Muscle of leg (tissue), 16 donors: Measurements from ENCODE around the gene SLC22A13. TPM values are rescaled to one million over a fixed set of nuclear protein-coding genes. Genes with fewer than 3 reads are reported as not detected.
A peak's percentile ranks its signal among the peaks of the same experiment; 100 is the strongest.

Experiments
- DNase-seq: peaks from one replicate; pipeline ENCODE4 v3.0.0; 2013
- H3K27ac ChIP-seq: one replicate; pipeline ENCODE4 v1.5.1; 2013; ENCODE audit warnings: mild to moderate bottlenecking, low read length, control low read depth
- H3K27me3 ChIP-seq: one replicate; pipeline ENCODE4 v1.6.1; 2013; ENCODE audit warnings: low read length; ENCODE audit not compliant: control insufficient read depth, insufficient read depth
- H3K36me3 ChIP-seq: one replicate; pipeline ENCODE4 v1.6.1; 2013; ENCODE audit warnings: low read length; ENCODE audit not compliant: control insufficient read depth, insufficient read depth
- H3K4me1 ChIP-seq: one replicate; pipeline ENCODE4 v1.6.1; 2013; ENCODE audit warnings: low read length; ENCODE audit not compliant: control insufficient read depth, insufficient read depth
- H3K4me3 ChIP-seq: one replicate; pipeline ENCODE4 v1.5.1; 2013; ENCODE audit warnings: low read length, control low read depth
- H3K9me3 ChIP-seq: replicated peaks from 2 replicates; pipeline ENCODE4 v1.6.1; 2013; ENCODE audit warnings: low read depth, low read length; ENCODE audit not compliant: control insufficient read depth
- WGBS: methylation state at CpG from one replicate; pipeline ENCODE4 v1.1.5; 2013; ENCODE audit warnings: missing lambda C conversion rate; ENCODE audit not compliant: insufficient coverage; 5-methylcytosine and 5-hydroxymethylcytosine counted together
- long read RNA-seq, 11 donors: transcript quantifications; one replicate each; lab custom pipeline, GENCODE V29; 2026
- polyA plus RNA-seq, 8 donors: library from polyadenylated mRNA; unstranded; fragments of 120-200 nt; gene quantifications; one replicate each; pipeline versions ENCODE4 v1.2.1 to v1.2.3, GENCODE V29; 2013; ENCODE audit warnings: inconsistent platforms in 1 of 8, low replicate concordance in 1 of 8; ENCODE audit not compliant: insufficient read length in 8 of 8, insufficient read depth in 1 of 8
- total RNA-seq: library from RNA; stranded (reverse); fragments of 120-200 nt; gene quantifications from one replicate; pipeline ENCODE4 v1.2.4, GENCODE V29; 2013

SLC22A13 gene, protein sequence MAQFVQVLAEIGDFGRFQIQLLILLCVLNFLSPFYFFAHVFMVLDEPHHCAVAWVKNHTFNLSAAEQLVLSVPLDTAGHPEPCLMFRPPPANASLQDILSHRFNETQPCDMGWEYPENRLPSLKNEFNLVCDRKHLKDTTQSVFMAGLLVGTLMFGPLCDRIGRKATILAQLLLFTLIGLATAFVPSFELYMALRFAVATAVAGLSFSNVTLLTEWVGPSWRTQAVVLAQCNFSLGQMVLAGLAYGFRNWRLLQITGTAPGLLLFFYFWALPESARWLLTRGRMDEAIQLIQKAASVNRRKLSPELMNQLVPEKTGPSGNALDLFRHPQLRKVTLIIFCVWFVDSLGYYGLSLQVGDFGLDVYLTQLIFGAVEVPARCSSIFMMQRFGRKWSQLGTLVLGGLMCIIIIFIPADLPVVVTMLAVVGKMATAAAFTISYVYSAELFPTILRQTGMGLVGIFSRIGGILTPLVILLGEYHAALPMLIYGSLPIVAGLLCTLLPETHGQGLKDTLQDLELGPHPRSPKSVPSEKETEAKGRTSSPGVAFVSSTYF
- 0.22 TPM for total RNA-seq
- under 1 TPM in 6 of 8 donors, not detected in 2; 0.08 to 0.17 (median 0.12) TPM for polyA plus RNA-seq
- long read RNA-seq, donor 1, result 0 reads
- long read RNA-seq, donor 2, result 0 reads
- long read RNA-seq, donor 3, result 0 reads
- long read RNA-seq, donor 4, result 0 reads
- long read RNA-seq, donor 5, result 0 reads
- long read RNA-seq, donor 6, result 0 reads
- long read RNA-seq, donor 7, result 0 reads
- long read RNA-seq, donor 8, result 0 reads
- long read RNA-seq, donor 9, result 0 reads
- long read RNA-seq, donor 10, result 0 reads
- long read RNA-seq, donor 11, result 0 reads

DNA sequence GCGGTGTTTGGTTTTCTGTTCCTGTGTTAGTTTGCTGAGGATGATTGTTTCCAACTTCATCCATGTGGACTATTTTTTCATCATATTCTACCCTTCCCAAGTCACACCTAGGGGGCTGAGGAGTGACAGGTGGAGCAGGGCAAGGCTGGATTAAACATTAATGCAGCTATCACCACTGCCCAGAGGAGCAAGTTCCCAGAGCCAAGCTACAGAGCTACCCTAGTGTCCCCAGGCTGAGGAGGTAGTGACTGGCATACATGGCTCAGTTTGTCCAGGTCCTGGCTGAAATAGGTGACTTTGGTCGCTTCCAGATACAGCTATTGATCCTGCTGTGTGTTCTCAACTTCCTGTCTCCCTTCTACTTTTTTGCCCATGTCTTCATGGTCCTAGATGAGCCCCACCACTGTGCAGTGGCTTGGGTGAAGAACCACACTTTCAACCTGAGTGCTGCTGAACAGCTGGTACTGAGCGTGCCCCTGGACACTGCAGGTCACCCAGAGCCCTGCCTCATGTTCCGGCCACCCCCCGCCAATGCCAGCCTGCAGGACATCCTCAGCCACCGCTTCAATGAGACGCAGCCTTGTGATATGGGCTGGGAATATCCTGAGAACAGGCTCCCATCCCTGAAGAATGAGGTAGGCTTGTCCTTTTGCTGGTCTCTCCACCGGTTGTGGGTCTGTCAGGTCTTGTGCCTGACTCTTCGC is at the start of gene SLC22A13:
Gene SLC22A13 (plus strand): TSS at position 209 of the 704 bp plus-strand sequence. CDS start 49 bp downstream, at position 258.
- 96% methylated on average over 7 of the region's 9 CpGs for WGBS
- H3K27ac ChIP-seq, result no peak within 1 kb of the TSS

DNA sequence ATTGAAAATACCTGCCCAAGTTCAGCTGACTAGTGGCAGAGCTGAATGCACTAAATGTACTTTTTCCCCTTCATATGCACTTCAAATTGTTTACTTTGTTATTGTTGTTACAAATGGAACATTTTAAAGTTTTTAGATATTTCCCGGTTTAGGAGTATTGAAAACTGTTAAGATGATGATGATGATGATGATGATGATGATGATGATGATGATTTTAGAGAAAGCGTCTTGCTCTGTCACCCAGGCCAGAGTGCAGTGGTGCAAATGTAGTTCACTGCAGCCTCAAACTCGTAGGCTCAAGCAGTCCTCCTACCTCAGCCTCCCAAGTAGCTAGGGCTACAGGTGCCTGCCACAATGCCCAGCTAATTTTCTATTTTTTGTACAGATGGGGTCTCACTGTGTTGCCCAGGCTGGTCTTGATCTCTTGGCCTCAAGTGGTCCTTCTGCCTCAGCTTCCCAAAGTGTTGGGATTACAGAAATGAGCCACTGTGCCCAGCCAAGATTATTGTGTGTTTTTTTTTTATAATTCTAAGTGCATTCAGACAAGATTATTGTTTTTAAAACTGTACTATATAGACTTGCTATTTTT is 45.9 kb upstream of the SLC22A13 start:
- Histone ChIP-seq H3K4me3 (no peak overlapping the region), H3K36me3 (peaks cover 14% of the 10 kb centered on the region), H3K4me1 (no peaks in the 10 kb centered on the region), H3K27me3 (no peaks in the 10 kb centered on the region), H3K27ac (no peak overlapping the region), H3K9me3 (no peaks in the 10 kb centered on the region)
- no peak for DNase-seq
- WGBS, result 87% methylated on average over 3 of the region's 3 CpGs

More for the DNA sequence above, at the start of gene SLC22A13:
- peaks cover 3% of the 10 kb centered on the region for H3K9me3 ChIP-seq
- peaks cover 8% of the 10 kb centered on the region for H3K36me3 ChIP-seq
- peaks cover 20% of the 10 kb centered on the region for H3K4me1 ChIP-seq
- DNase-seq, result no peak
- H3K4me3 ChIP-seq, result no peak within 1 kb of the TSS
- no peaks in the 10 kb centered on the region for H3K27me3 ChIP-seq

DNA sequence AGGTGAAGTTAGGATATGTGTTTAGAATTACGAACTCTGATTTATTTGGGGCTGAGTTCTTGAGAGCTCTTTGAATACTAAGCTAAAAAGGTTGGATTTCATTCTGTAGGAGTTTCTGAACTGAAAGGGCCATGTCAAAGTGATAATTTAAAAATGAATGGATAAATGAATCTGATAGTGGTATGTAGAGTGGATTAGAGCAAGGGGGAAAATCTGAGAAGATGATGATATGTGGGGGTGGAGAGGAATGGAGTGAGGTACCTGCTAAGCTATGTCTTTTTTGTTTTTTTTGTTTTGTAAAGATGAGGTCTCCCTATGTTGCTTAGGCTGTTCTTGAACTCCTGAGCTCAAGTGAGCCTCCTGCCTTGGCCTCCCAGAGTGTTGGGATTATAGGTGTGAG is 44.6 kb upstream of the SLC22A13 start:
- WGBS, result 100% methylated on average over 1 of the region's 1 CpG
- H3K4me3 ChIP-seq, result no peak overlapping the region
- no peaks in the 10 kb centered on the region for H3K4me1 ChIP-seq
- DNase-seq, result no peak
- H3K27me3 ChIP-seq, result no peaks in the 10 kb centered on the region
- H3K36me3 ChIP-seq, result peaks cover 18% of the 10 kb centered on the region
- H3K27ac ChIP-seq, result no peak overlapping the region
- H3K9me3 ChIP-seq, result no peaks in the 10 kb centered on the region

DNA sequence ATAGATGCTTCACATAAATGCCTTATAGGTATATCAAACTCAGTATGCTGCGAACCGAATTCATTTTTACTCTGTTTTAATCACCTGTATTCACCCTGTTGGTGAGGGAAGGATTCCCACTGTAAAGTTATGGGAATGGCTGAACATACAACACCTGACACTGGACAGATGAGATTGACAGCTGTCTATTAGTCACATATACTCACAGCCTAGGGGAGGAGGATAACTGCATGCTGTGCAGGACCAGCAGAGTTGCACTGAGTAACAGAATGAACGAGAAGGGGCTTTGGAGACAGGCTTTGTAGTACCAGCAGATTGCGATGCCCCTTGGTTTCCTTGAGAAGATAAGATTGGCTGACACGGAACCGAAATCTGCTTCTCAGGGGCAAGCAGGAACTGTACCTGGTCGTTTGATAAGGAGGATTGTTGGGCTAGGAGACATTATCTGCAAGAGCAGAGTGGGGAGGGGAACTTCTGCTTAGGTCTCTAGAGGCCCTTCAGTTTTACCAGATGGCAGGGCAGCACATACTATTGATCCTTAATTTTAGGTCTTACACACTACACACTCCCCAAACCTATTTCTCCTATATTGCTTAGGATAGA is 43.5 kb upstream of the SLC22A13 start:
- Histone ChIP-seq H3K9me3 (no peaks in the 10 kb centered on the region), H3K4me3 (no peak overlapping the region), H3K27ac (no peak overlapping the region), H3K4me1 (no peaks in the 10 kb centered on the region), H3K27me3 (no peaks in the 10 kb centered on the region), H3K36me3 (peaks cover 17% of the 10 kb centered on the region)
- 90% methylated on average over 4 of the region's 7 CpGs for WGBS
- DNase-seq, result no peak

DNA sequence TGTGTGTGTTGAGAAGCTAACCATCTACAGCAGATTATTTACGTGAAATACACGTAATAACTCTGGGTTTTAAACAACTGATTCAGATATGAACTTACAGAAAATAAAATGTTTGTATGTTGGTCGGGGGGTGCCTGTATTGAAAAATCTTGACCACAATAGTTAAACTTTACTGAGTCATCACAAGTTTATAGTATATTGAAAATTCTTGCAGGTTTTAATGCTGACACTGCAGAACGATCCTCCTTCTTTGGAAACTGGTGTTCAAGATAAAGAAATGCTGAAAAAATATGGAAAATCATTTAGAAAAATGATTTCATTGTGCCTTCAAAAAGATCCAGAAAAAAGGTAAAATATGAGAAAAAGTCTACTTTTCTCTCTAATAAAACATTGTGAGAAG is 41.3 kb upstream of the SLC22A13 start:
- no peak for DNase-seq
- no peaks in the 10 kb centered on the region for H3K27me3 ChIP-seq
- peaks cover 21% of the 10 kb centered on the region for H3K36me3 ChIP-seq
- H3K4me3 ChIP-seq, result no peak overlapping the region
- H3K4me1 ChIP-seq, result no peaks in the 10 kb centered on the region
- H3K9me3 ChIP-seq, result no peaks in the 10 kb centered on the region
- WGBS, result no CpG with 5 or more reads among the region's 4 CpGs
- H3K27ac ChIP-seq, result no peak overlapping the region

DNA sequence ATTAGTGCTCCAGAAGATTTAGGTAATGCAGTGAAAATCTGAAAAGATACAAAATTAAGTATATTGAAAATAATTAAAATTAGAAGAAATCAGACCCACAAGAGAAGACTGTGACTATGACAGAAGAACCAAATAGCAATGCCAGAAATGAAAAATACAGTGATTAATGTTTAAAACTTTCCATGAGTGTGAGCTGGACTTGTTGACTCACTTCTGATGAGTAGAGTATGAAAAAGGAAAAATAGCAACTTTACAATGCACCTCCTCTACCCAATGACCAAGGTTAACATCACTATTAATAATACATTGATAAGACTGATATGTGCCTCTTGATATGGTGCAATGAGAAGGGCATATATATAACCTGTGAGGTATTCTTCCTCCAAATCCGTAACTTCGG is 39.3 kb upstream of the SLC22A13 start:
- no peak overlapping the region for H3K27ac ChIP-seq
- no CpG with 5 or more reads among the region's 2 CpGs for WGBS
- H3K9me3 ChIP-seq, result no peaks in the 10 kb centered on the region
- no peak for DNase-seq
- H3K4me1 ChIP-seq, result no peaks in the 10 kb centered on the region
- H3K36me3 ChIP-seq, result peaks cover 21% of the 10 kb centered on the region
- H3K4me3 ChIP-seq, result no peak overlapping the region
- H3K27me3 ChIP-seq, result no peaks in the 10 kb centered on the region

DNA sequence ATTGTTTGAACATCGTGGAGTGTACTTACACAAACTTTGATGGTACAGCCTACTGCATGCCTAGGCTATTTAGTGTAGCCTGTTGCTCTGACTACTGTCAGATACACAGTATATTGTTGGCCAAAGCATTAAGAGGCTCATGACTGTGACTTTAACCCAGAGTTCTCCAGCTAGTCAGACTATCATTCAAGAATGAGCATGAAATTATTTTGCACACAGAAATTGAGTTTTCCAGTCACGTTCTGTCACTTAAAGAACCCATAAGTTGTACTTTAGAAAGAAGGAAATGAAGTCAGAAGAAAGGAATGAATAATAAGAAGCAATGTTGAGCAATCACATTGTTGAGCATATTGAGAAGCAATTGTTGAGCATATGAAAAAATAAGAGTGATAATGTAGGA is 37.6 kb upstream of the SLC22A13 start:
- no peak overlapping the region for H3K27ac ChIP-seq
- no peaks in the 10 kb centered on the region for H3K4me1 ChIP-seq
- no peak overlapping the region for H3K4me3 ChIP-seq
- no peaks in the 10 kb centered on the region for H3K27me3 ChIP-seq
- no peaks in the 10 kb centered on the region for H3K9me3 ChIP-seq
- DNase-seq, result peak; percentile 21
- peaks cover 21% of the 10 kb centered on the region for H3K36me3 ChIP-seq
- WGBS, result no CpG with 5 or more reads among the region's 2 CpGs

DNA sequence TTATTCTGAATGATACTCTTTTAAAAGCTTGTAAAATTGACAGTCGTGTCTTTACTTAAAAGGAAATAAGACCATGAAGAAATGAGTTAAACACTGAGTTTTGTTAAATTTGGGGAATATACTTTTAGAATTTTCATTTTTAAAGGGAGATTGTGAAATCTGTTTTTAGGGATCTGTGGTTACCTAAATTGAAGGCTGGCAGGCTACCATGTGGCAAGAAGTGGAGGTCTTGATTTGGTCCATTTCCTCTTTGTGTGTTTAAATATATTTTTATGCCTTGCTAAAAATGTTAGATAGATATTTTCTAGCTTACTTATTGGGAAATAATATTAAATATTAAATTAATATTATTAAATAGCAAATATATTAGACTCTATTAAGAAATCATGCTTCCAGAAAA is 36.6 kb upstream of the SLC22A13 start:
- H3K36me3 ChIP-seq, result peaks cover 19% of the 10 kb centered on the region

DNA sequence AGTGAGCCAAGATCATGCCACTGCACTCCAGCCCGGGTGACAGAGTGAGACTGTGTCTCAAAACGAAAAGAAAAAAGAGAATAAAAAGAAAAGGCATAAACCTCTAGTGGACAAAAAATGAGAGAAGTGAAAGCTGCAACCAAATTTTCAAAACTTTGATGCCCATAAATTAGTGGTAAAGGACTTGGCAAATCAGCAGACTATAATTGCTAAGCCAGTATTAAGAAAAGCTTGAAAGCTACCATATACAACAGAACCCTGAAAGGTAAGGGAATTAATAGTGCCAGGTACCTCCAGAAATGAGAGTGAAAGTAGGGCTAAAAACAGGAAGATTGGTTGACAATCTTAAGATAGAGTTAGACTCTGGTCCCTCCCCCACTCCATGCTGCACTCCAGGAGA is 32.9 kb upstream of the SLC22A13 start:
- Histone ChIP-seq H3K27ac (no peak overlapping the region), H3K4me3 (no peak overlapping the region), H3K4me1 (no peaks in the 10 kb centered on the region), H3K9me3 (peaks cover 3% of the 10 kb centered on the region), H3K27me3 (no peaks in the 10 kb centered on the region), H3K36me3 (peaks cover 16% of the 10 kb centered on the region)
- no peak for DNase-seq
- WGBS, result 87% methylated on average over 2 of the region's 2 CpGs

More for the DNA sequence above, 36.6 kb upstream of the SLC22A13 start:
- Histone ChIP-seq H3K27ac (no peak overlapping the region), H3K9me3 (no peaks in the 10 kb centered on the region), H3K4me1 (no peaks in the 10 kb centered on the region), H3K27me3 (no peaks in the 10 kb centered on the region), H3K4me3 (no peak overlapping the region)
- no peak for DNase-seq
- WGBS, result no CpG with 5 or more reads among the region's 1 CpG
